Measurements from ENCODE around the gene DPY19L3.

DPY19L3 gene

DNA sequence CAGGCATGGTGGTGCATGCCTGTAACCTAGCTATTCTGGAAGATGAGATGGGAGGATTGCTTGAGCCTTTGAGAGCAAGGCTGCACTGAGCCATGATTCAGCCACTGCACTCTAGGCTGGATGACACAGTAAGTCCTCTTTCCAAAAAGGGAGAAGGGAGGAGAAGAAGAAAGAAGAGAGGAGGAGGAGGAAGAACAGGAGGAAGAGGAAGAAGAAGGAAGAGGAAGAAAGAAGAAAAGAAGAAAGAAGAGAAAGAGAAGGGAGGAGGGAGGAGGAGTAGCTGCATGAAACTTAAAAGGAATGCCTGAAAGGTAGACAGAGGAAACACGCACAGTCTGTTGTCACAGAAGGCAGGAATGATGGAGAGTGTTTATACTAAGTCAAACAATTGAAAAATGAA is 3.6 kb upstream of the DPY19L3 start:
- Histone ChIP-seq H3K36me3 (replicated peaks) (no peaks in the 10 kb centered on the region), H3K27ac (no peak overlapping the region), H3K4me3 (ENCODE audit: low read depth, low read length) (no peak overlapping the region), H3K27me3 (replicated peaks) (no peaks in the 10 kb centered on the region)
- in situ Hi-C loops (cut with HindIII; ENCODE audit: low pct_ligation_motif_present, low sequenced_read_pairs), result no loop called here
- no peak for DNase-seq
- TF ChIP-seq, protein P1, sequence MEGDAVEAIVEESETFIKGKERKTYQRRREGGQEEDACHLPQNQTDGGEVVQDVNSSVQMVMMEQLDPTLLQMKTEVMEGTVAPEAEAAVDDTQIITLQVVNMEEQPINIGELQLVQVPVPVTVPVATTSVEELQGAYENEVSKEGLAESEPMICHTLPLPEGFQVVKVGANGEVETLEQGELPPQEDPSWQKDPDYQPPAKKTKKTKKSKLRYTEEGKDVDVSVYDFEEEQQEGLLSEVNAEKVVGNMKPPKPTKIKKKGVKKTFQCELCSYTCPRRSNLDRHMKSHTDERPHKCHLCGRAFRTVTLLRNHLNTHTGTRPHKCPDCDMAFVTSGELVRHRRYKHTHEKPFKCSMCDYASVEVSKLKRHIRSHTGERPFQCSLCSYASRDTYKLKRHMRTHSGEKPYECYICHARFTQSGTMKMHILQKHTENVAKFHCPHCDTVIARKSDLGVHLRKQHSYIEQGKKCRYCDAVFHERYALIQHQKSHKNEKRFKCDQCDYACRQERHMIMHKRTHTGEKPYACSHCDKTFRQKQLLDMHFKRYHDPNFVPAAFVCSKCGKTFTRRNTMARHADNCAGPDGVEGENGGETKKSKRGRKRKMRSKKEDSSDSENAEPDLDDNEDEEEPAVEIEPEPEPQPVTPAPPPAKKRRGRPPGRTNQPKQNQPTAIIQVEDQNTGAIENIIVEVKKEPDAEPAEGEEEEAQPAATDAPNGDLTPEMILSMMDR (IDR thresholded peaks at IDR 0.05; ENCODE audit: low read depth, low read length, missing control alignments), result no peak

DNA sequence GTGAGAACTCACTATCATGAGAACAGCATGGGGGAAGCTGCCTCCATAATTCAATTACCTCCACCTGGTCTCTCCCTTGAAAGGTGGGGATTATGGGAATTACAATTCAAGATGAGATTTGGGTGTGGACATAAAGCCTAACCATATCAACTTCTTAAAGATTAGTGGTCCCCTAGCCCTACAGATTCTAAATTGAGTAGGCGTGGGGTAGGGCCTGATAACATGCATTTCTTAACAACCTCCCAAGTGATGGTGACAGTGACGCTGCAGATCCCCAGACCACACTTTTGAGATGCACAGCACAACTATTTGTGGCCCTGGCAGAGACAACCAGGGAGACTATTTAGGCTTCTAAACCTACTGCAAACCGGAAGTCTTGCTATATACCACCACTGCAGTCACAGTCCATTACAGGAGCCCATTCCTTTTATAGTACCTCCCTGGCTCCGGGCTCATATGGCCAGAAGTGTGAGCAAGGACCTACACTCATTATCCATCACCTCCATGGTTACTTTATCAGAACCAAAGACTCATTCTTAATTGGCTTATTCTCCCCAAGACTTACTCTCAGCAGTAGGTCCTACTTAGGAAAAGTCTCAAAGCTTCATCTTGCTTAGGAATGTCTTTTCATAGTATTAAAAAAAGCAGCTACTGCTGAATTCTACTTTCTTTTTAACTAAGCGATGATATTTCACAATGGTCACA is 2.1 kb upstream of the DPY19L3 start:
- TF ChIP-seq, protein P1 (IDR thresholded peaks at IDR 0.05; ENCODE audit: low read depth, low read length, missing control alignments), result no peak
- no peaks in the 10 kb centered on the region for H3K36me3 ChIP-seq (replicated peaks)
- H3K27ac ChIP-seq, result no peak overlapping the region
- no peaks in the 10 kb centered on the region for H3K27me3 ChIP-seq (replicated peaks)
- H3K4me3 ChIP-seq (ENCODE audit: low read depth, low read length), result no peak overlapping the region
- in situ Hi-C loops (cut with HindIII; ENCODE audit: low pct_ligation_motif_present, low sequenced_read_pairs), result no loop called here
- DNase-seq, result no peak

DNA sequence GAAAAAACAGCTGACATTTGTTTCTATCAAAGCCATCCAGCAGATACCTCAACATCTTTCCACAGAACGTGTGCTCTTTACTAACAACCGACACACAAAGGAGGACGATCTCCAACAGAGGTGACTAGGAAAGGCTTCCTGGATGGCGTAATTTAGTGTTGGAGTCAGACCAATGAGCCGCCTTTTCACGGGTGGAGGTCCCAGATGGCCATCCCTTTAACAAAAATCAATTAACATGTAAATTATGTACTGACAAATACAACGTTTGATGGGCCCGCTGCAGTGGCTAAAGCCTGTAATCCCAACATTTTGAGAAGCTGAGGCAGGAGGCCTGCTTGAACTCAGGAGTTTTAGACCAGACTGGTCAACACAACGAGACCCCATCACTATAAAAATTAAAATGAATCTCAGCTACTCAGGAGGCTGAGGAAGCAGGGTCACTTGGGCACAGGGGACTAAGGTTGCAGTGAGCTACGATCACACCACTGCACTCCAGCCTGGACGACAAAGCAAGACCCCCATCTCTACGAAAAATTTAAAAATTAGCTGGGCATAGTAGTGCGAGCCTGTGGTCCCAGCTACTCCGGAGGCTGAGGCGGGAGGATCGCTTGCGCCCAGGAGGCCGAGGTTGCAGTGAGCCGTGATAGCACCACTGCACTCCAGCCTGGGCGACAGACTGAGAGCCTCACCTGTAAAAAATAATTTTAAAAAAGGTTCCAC is 1.2 kb upstream of the DPY19L3 start:
- Histone ChIP-seq H3K27ac (no peak overlapping the region), H3K4me3 (ENCODE audit: low read depth, low read length) (peak overlapping the region; percentile 86), H3K36me3 (replicated peaks) (peaks cover 3% of the 10 kb centered on the region), H3K27me3 (replicated peaks) (no peaks in the 10 kb centered on the region)
- in situ Hi-C loops (cut with HindIII; ENCODE audit: low pct_ligation_motif_present, low sequenced_read_pairs), result no loop called here
- no peak for DNase-seq
- TF ChIP-seq, protein P1 (IDR thresholded peaks at IDR 0.05; ENCODE audit: low read depth, low read length, missing control alignments), result no peak

DNA sequence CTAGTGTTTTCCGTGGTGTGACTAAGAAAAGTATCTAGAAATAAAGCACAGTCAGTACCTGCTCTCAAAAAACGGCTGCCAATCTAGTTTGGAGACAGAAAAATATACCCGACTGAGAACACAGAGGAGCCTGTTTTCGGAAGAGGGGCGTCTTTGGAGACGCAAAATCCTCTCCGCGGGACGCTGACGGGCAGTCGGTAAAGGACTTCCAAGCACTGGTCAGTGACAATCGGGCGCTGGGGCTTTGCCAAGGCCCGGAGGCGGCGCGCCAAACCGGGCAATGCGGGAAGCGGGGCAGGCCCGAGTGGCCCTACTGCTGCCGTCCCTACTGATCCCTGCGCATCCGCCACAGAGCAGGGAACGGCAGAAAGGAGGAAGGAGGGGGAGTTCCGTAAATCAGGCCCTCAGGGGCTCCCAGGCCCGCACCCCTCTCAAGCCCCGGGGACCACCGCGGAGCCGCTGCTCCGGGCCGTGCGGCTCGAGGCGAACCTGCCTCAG is 588 bp upstream of the DPY19L3 start:
- Histone ChIP-seq H3K4me3 (ENCODE audit: low read depth, low read length) (peak overlapping the region; percentile 86), H3K27ac (peak overlapping the region; percentile 90), H3K36me3 (replicated peaks) (peaks cover 3% of the 10 kb centered on the region), H3K27me3 (replicated peaks) (no peaks in the 10 kb centered on the region)
- in situ Hi-C loops (cut with HindIII; ENCODE audit: low pct_ligation_motif_present, low sequenced_read_pairs), result no loop called here
- TF ChIP-seq, protein P1 (IDR thresholded peaks at IDR 0.05; ENCODE audit: low read depth, low read length, missing control alignments), result no peak
- peak; percentile 20 for DNase-seq

DNA sequence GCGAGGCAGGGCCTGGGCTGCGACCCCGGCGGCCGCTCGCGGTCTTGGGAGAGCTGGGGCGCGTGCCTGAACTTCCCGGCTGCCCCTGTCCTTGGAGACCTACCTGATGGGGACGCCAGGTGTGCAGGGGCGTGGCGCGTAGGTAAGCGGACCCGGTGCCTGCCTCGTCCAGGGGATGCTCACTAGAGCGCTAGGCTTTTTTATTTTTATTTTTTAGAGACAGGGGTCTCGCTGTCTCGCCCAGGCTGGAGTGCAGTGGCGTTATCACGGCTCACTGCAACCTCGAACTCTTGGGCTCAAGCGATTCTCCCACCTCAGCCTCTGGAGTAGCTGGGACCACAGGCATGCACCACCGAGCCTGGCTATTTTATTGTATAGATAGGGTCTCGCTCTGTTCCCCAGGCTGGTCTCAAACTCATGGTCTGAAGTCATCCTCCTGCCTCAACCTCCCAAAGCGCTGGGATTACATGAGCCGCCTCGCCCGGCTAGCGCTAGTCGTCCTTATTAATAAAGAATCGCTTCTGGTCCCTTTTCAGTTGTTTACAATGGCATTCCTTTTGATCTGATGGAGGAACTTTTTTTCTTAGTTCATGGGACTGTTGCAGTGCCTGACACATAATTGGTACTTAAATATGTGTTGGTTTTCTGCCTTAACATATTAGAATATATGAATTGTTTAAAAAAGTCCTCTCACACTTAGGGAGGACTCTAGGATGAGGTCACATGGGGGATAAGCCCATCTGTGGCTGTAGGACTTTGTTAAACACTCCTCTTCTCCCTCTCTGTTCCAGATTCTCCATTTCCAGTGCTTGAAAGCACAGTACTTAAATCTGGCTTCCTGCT is 812 bp downstream of the DPY19L3 start:
- in situ Hi-C loops (cut with HindIII; ENCODE audit: low pct_ligation_motif_present, low sequenced_read_pairs), result no loop called here
- peak overlapping the region; percentile 86 for H3K4me3 ChIP-seq (ENCODE audit: low read depth, low read length)
- no peak for DNase-seq

More for the DNA sequence above, 812 bp downstream of the DPY19L3 start:
- TF ChIP-seq, protein P1 (IDR thresholded peaks at IDR 0.05; ENCODE audit: low read depth, low read length, missing control alignments), result no peak
- Histone ChIP-seq H3K27ac (peak overlapping the region; percentile 90), H3K36me3 (replicated peaks) (peaks cover 8% of the 10 kb centered on the region), H3K27me3 (replicated peaks) (no peaks in the 10 kb centered on the region)

All from brain microvascular endothelial cell (primary cell).